Hepatocyte (in vitro differentiated cells): ENCODE results near the gene GPN1.

Source experiments
- EZH2 ChIP-seq: fragments of 200-600 bp; sonication (generic); IDR thresholded peaks from 2 replicates; pipeline ENCODE4 v1.6.1; 2016; ENCODE audit warnings: antibody characterized with exemption, mild to moderate bottlenecking, borderline replicate concordance
- TF ChIP-seq, protein P1 (sequence below): fragments of 200-600 bp; sonication (generic); IDR thresholded peaks from 2 replicates; pipeline ENCODE4 v1.5.1; 2016; ENCODE audit warnings: antibody characterized with exemption, mild to moderate bottlenecking; ENCODE audit not compliant: poor library complexity

DNA sequence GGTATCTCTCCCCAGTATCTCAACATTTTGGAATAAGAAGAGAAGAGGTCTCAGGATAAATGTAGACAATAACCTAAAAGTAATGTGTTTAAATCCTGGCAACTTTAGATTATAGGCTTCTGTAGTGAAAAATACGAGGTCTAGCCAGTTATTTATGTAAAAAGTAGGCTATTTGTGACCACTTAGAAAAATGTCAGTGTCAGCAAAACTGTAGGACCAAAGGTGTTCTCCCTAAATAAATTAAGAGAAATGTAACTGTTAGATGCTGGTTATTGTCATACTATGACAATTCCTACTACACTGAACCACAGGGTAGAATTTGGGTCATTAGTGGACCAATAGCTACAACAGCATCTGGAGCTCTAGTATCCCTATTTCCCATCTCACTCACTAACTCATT lies 32.5 kb downstream of the GPN1 start:
- TF ChIP-seq EZH2: no peak
- TF ChIP-seq, protein P1, sequence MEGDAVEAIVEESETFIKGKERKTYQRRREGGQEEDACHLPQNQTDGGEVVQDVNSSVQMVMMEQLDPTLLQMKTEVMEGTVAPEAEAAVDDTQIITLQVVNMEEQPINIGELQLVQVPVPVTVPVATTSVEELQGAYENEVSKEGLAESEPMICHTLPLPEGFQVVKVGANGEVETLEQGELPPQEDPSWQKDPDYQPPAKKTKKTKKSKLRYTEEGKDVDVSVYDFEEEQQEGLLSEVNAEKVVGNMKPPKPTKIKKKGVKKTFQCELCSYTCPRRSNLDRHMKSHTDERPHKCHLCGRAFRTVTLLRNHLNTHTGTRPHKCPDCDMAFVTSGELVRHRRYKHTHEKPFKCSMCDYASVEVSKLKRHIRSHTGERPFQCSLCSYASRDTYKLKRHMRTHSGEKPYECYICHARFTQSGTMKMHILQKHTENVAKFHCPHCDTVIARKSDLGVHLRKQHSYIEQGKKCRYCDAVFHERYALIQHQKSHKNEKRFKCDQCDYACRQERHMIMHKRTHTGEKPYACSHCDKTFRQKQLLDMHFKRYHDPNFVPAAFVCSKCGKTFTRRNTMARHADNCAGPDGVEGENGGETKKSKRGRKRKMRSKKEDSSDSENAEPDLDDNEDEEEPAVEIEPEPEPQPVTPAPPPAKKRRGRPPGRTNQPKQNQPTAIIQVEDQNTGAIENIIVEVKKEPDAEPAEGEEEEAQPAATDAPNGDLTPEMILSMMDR: no peak
